IPS-11a (cell line): ENCODE data around the gene SIRPD.

Source experiments
- H3K4me3 ChIP-seq: one replicate; pipeline ENCODE4 v1.5.1; 2013; ENCODE audit warnings: low read depth, low read length, control low read depth

SIRPD gene

GRCh38 chr20:1538655-1539054, 18.9 kb downstream of the SIRPD start:
- no peak overlapping the region for H3K4me3 ChIP-seq

- no peak overlapping the region for H3K4me3 ChIP-seq
Measured at GRCh38 chr20:1537731-1538058, 19.8 kb downstream of the SIRPD start.

- no peak overlapping the region for H3K4me3 ChIP-seq
Measured at GRCh38 chr20:1536893-1537730, 20.4 kb downstream of the SIRPD start.

GRCh38 chr20:1535420-1536175, 21.9 kb downstream of the SIRPD start:
- H3K4me3 ChIP-seq = no peak overlapping the region

- no peak overlapping the region for H3K4me3 ChIP-seq
Measured at GRCh38 chr20:1534526-1534925, 23.0 kb downstream of the SIRPD start.

- H3K4me3 ChIP-seq = no peak overlapping the region
Measured at GRCh38 chr20:1533059-1533458, 24.4 kb downstream of the SIRPD start.

GRCh38 chr20:1528811-1529210, 28.7 kb downstream of the SIRPD start:
- no peak overlapping the region for H3K4me3 ChIP-seq

- H3K4me3 ChIP-seq = no peak overlapping the region
Measured at GRCh38 chr20:1527923-1528322, 29.6 kb downstream of the SIRPD start.

GRCh38 chr20:1526896-1527295, 30.6 kb downstream of the SIRPD start:
- no peak overlapping the region for H3K4me3 ChIP-seq

- H3K4me3 ChIP-seq = no peak overlapping the region
Measured at GRCh38 chr20:1526310-1526709, 31.2 kb downstream of the SIRPD start.

GRCh38 chr20:1524004-1524403, 33.5 kb downstream of the SIRPD start:
- H3K4me3 ChIP-seq = no peak overlapping the region

- H3K4me3 ChIP-seq = no peak overlapping the region
Measured at GRCh38 chr20:1517010-1517409, 40.5 kb downstream of the SIRPD start.

- no peak overlapping the region for H3K4me3 ChIP-seq
Measured at GRCh38 chr20:1513801-1514200, 43.7 kb downstream of the SIRPD start.

- no peak overlapping the region for H3K4me3 ChIP-seq
Measured at GRCh38 chr20:1509237-1509636, 48.3 kb downstream of the SIRPD start.

GRCh38 chr20:1508574-1508973, 48.9 kb downstream of the SIRPD start:
- H3K4me3 ChIP-seq = no peak overlapping the region

GRCh38 chr20:1507276-1507675, 50.2 kb downstream of the SIRPD start:
- no peak overlapping the region for H3K4me3 ChIP-seq

GRCh38 chr20:1505871-1506270, 51.6 kb downstream of the SIRPD start:
- H3K4me3 ChIP-seq = no peak overlapping the region

GRCh38 chr20:1505361-1505760, 52.1 kb downstream of the SIRPD start:
- H3K4me3 ChIP-seq = no peak overlapping the region

GRCh38 chr20:1503564-1504227, 53.8 kb downstream of the SIRPD start:
- H3K4me3 ChIP-seq = no peak overlapping the region

- H3K4me3 ChIP-seq = no peak overlapping the region
Measured at GRCh38 chr20:1500496-1500895, 57.0 kb downstream of the SIRPD start.

- H3K4me3 ChIP-seq = no peak overlapping the region
Measured at GRCh38 chr20:1499528-1500420, 57.7 kb downstream of the SIRPD start.
